ENCODE results near the gene ROR1. TPM values are rescaled to one million over a fixed set of nuclear protein-coding genes. Genes with fewer than 3 reads are reported as not detected.
A peak's percentile ranks its signal among the peaks of the same experiment; 100 is the strongest.

ROR1 gene
- polyA plus RNA-seq, 1 of the 3 experiments (the other 2 are of a cell fraction): 4.0 TPM

DNA sequence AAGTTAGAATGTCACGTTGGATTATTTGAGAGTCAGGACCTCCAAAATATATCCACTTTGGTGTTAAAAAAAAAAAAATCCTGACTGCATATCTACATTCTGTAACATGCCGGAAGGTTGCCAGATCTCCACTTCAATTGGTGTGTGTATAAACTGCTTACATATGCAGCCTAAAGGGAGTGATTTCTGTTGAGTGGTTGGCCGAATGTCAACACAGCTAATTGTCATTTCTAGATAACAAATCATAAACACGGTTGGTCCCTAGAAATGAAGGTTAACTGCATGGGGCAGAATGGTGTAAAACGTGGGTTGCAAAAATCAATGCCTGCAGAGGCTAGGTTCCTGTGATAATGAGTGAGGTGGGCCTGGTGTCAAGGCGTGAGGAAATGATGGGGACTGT lies 15.0 kb upstream of the ROR1 start (continued):
- TF ChIP-seq EP300 (IDR thresholded peaks at IDR 0.05; ENCODE audit: borderline replicate concordance in 1 of 2, low read depth in 1 of 2, low read length in 1 of 2) (0 out of 4 replicates have a peak, but pooled peaks of 1 of the 2 experiments have one; percentile 17), USF1 (IDR thresholded peaks at IDR 0.05; ENCODE audit: borderline replicate concordance, low read depth) (no peak), POLR2AphosphoS5 (IDR thresholded peaks at IDR 0.05; ENCODE audit: low read depth, low read length) (no peak), FOSL2 (IDR thresholded peaks at IDR 0.05; ENCODE audit: borderline replicate concordance, low read depth) (no peak), FOXJ3 (CRISPR knock-in tag; IDR thresholded peaks at IDR 0.05) (peak; percentile 42; the same call in 1 of the 2 replicates), RFX5 (IDR thresholded peaks at IDR 0.05; ENCODE audit: low read length) (no peak), TEAD4 (IDR thresholded peaks at IDR 0.05; ENCODE audit: borderline replicate concordance, insufficient read depth) (no peak), FOXM1 (IDR thresholded peaks at IDR 0.05; ENCODE audit: low read depth) (no peak), RXRA (IDR thresholded peaks at IDR 0.05; ENCODE audit: borderline replicate concordance, low read depth) (no peak)
- TF ChIP-seq, protein P1, sequence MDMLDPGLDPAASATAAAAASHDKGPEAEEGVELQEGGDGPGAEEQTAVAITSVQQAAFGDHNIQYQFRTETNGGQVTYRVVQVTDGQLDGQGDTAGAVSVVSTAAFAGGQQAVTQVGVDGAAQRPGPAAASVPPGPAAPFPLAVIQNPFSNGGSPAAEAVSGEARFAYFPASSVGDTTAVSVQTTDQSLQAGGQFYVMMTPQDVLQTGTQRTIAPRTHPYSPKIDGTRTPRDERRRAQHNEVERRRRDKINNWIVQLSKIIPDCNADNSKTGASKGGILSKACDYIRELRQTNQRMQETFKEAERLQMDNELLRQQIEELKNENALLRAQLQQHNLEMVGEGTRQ (IDR thresholded peaks at IDR 0.05; ENCODE audit: borderline replicate concordance, low read depth, low read length): no peak

DNA sequence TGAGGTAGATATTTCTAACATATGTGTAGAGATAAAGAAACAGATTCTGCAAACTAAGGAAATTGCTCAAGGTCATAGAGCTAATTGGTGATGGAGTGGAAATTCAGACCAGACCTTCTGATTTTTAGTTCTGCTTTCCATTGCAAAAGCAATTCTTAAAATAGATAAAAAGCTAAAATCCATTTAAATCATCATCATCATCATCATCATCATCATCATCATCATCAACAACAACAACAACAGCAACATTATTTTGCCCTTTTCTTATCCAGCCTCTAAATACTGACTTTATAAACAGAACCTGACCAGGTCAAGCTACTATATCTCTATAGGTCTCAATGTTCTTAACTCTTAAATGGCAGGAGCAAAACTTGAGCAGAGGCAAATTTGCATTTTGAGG lies 14.0 kb upstream of the ROR1 start:
- CTCF ChIA-PET: interaction anchor here (0.7 to 3.8 kb wide), 6 partner anchors 13 to 377 kb away, joined by 3 to 22 read pairs (median 6); partner anchors contain the start of gene ROR1

More for the DNA sequence above, 14.0 kb upstream of the ROR1 start:
- H3F3A ChIP-seq (replicated peaks; ENCODE audit: insufficient read depth): no peaks in the 10 kb centered on the region
- DNase-seq: no peak
- no peak for TF ChIP-seq MXI1 (IDR thresholded peaks at IDR 0.05; ENCODE audit: low read depth, low read length)
- no peak for TF ChIP-seq EP300 (IDR thresholded peaks at IDR 0.05; ENCODE audit: borderline replicate concordance in 1 of 2, low read depth in 1 of 2, low read length in 1 of 2)
- no peak for TF ChIP-seq TAF1 (IDR thresholded peaks at IDR 0.05; ENCODE audit: borderline replicate concordance, low read depth, low read length)
- TF ChIP-seq SIN3A (IDR thresholded peaks at IDR 0.05; ENCODE audit: borderline replicate concordance, low read depth, low read length): no peak
- TF ChIP-seq, protein P1 (IDR thresholded peaks at IDR 0.05; ENCODE audit: borderline replicate concordance, low read depth, low read length): no peak
- no peak for TF ChIP-seq GABPA (IDR thresholded peaks at IDR 0.05; ENCODE audit: low read depth)
- no peak for TF ChIP-seq NRF1 (IDR thresholded peaks at IDR 0.05; ENCODE audit: low read depth, low read length)
- no peak for TF ChIP-seq CHD2 (IDR thresholded peaks at IDR 0.05; ENCODE audit: low read length, partially characterized antibody)
- TF ChIP-seq FOXJ3 (CRISPR knock-in tag; IDR thresholded peaks at IDR 0.05): no peak
- no peak for TF ChIP-seq PBX3 (IDR thresholded peaks at IDR 0.05)
- TF ChIP-seq MEF2A (IDR thresholded peaks at IDR 0.05; ENCODE audit: borderline replicate concordance, low read depth): no peak
- no peak for TF ChIP-seq MAX (IDR thresholded peaks at IDR 0.05; ENCODE audit: low read depth)
- TF ChIP-seq RCOR1 (IDR thresholded peaks at IDR 0.05; ENCODE audit: low read length): no peak
- TF ChIP-seq ZBTB33 (IDR thresholded peaks at IDR 0.05; ENCODE audit: borderline replicate concordance, low read depth): no peak
- H3K27ac ChIP-seq (ENCODE audit: low read depth in 2 of 2, low read length in 1 of 2): peak overlapping the region in 1 of 2 experiments; percentile 43; a peak in 1 of 4 replicates
- H3K4me1 ChIP-seq (ENCODE audit: control insufficient read depth in 1 of 2, insufficient read depth in 2 of 2, low read depth in 1 of 2, low read length in 1 of 2): peaks cover 0 to 13% of the 10 kb centered on the region in 2 experiments; a peak in 2 of 4 replicates
- H3K9me3 ChIP-seq: peaks cover 6% of the 10 kb centered on the region; the same call in 1 of the 2 replicates
- no peak overlapping the region for H3K9ac ChIP-seq
- H3K79me2 ChIP-seq (ENCODE audit: insufficient read depth): no peaks in the 10 kb centered on the region
- H3K4me2 ChIP-seq: no peak overlapping the region
- no peaks in the 10 kb centered on the region for H3K36me3 ChIP-seq (replicated peaks in 1 of 2; ENCODE audit: control insufficient read depth in 1 of 2, insufficient read depth in 2 of 2, low read length in 1 of 2)
- H2AFZ ChIP-seq (ENCODE audit: low read depth): no peak overlapping the region
- no peaks in the 10 kb centered on the region for H4K20me1 ChIP-seq (ENCODE audit: insufficient read depth)
- POLR2A ChIA-PET: no interaction called here
- H3K27me3 ChIP-seq (ENCODE audit: insufficient read depth): no peaks in the 10 kb centered on the region
- no peak overlapping the region for H3K4me3 ChIP-seq (ENCODE audit: low read depth in 2 of 2, low read length in 1 of 2)
- no peaks in the 10 kb centered on the region for H3K9me2 ChIP-seq
